Measurements from ENCODE around the gene DIPK1B.

- no peak for TF ChIP-seq BHLHE40 (IDR thresholded peaks at IDR 0.05; ENCODE audit: borderline replicate concordance)
- no peak for TF ChIP-seq SP1 (IDR thresholded peaks at IDR 0.05)
- no peak for TF ChIP-seq PKNOX1 (IDR thresholded peaks at IDR 0.05)
- TF ChIP-seq LEF1 (IDR thresholded peaks at IDR 0.05; ENCODE audit: borderline replicate concordance), result no peak
These were observed 27.6 kb upstream of the DIPK1B start for GRCh38 chr9:136684799-136685198.
